HepG2 (cell line): ENCODE measurements around the gene KIAA0232. TPM values are rescaled to one million over a fixed set of nuclear protein-coding genes. Genes with fewer than 3 reads are reported as not detected.

Experiments
- AKAP8 ChIP-seq: sonication (generic); formaldehyde crosslinking; IDR thresholded peaks from 2 replicates; pipeline ENCODE4 v1.5.1; 2020; ENCODE audit warnings: mild to moderate bottlenecking, missing genetic modification reagents
- ATF7-NPFF ChIP-seq: sonication (generic); formaldehyde crosslinking; IDR thresholded peaks from 2 replicates; pipeline ENCODE4 v1.8.1; 2023; ENCODE audit warnings: mild to moderate bottlenecking, low read depth, missing genetic modification reagents, moderate library complexity
- ISX ChIP-seq: sonication (generic); formaldehyde crosslinking; conservative IDR thresholded peaks from 2 replicates; pipeline ENCODE4 v1.5.0; 2020; ENCODE audit warnings: missing genetic modification reagents
- MED8 ChIP-seq: sonication (generic); formaldehyde crosslinking; IDR thresholded peaks from 2 replicates; pipeline ENCODE4 v1.8.1; 2023; ENCODE audit warnings: mild to moderate bottlenecking, missing genetic modification reagents; ENCODE audit not compliant: insufficient replicate concordance
- NFE2L1 ChIP-seq: sonication (generic); formaldehyde crosslinking; IDR thresholded peaks from 2 replicates; pipeline ENCODE4 v1.4.0; 2020; ENCODE audit warnings: missing genetic modification reagents, mild to moderate bottlenecking, borderline replicate concordance
- PHF8 ChIP-seq: sonication (generic); formaldehyde crosslinking; IDR thresholded peaks from 2 replicates; pipeline ENCODE4 v1.5.0; 2020; ENCODE audit warnings: missing genetic modification reagents
- ZNF225 ChIP-seq: sonication (generic); formaldehyde crosslinking; IDR thresholded peaks from 2 replicates; pipeline ENCODE4 v1.4.0; 2020; ENCODE audit warnings: mild to moderate bottlenecking, missing genetic modification reagents
- ZNF343 ChIP-seq: sonication (generic); formaldehyde crosslinking; IDR thresholded peaks from 2 replicates; pipeline ENCODE4 v1.4.0; 2020; ENCODE audit warnings: mild to moderate bottlenecking, missing genetic modification reagents
- ZNF446 ChIP-seq: sonication (generic); formaldehyde crosslinking; IDR thresholded peaks from 2 replicates; pipeline ENCODE4 v1.5.0; 2020; ENCODE audit warnings: mild to moderate bottlenecking, missing genetic modification reagents
- ZNF609 ChIP-seq: sonication (generic); formaldehyde crosslinking; IDR thresholded peaks from 2 replicates; pipeline ENCODE4 v1.4.0; 2020; ENCODE audit warnings: mild to moderate bottlenecking, missing genetic modification reagents, borderline replicate concordance
- ZNF746 ChIP-seq: sonication (generic); formaldehyde crosslinking; IDR thresholded peaks from 2 replicates; pipeline ENCODE4 v1.8.0; 2022; ENCODE audit warnings: mild to moderate bottlenecking, missing genetic modification reagents
- polyA plus RNA-seq, 8 experiments: library from polyadenylated mRNA; depleted of rRNA in 3 of 8; stranded (reverse) in 7 of 8; unstranded in 1 of 8; fragments of >200 nt; fragmentation: Illumina TruSeq in 4 of 8; extraction: Trizol in 4 of 8; gene quantifications; 2 replicates each; pipeline versions ENCODE4 v1.2.1 to v1.2.3, GENCODE V29; 2011 to 2016; ENCODE audit warnings: low read depth in 4 of 8, missing spikeins in 1 of 8, mixed read lengths in 1 of 8; ENCODE audit not compliant: insufficient read depth in 1 of 8
- total RNA-seq, 5 experiments: library from RNA; depleted of rRNA; stranded (reverse); fragments of >200 nt; fragmentation: Illumina TruSeq; extraction: Trizol; gene quantifications; 2 replicates each; pipeline ENCODE4 v1.2.3, GENCODE V29; 2016; ENCODE audit warnings: low read depth in 1 of 5
- TF ChIP-seq, protein P1 (sequence below): sonication (generic); formaldehyde crosslinking; IDR thresholded peaks from 2 replicates; pipeline ENCODE4 v1.5.1; 2020; ENCODE audit warnings: missing genetic modification reagents, mild to moderate bottlenecking, borderline replicate concordance

The KIAA0232 gene
- total and polyA plus RNA-seq, 2 of the 13 experiments (the other 11 are each of a cell fraction or from before 2014, with no cell fraction given): 7.8 to 17.1 TPM

DNA sequence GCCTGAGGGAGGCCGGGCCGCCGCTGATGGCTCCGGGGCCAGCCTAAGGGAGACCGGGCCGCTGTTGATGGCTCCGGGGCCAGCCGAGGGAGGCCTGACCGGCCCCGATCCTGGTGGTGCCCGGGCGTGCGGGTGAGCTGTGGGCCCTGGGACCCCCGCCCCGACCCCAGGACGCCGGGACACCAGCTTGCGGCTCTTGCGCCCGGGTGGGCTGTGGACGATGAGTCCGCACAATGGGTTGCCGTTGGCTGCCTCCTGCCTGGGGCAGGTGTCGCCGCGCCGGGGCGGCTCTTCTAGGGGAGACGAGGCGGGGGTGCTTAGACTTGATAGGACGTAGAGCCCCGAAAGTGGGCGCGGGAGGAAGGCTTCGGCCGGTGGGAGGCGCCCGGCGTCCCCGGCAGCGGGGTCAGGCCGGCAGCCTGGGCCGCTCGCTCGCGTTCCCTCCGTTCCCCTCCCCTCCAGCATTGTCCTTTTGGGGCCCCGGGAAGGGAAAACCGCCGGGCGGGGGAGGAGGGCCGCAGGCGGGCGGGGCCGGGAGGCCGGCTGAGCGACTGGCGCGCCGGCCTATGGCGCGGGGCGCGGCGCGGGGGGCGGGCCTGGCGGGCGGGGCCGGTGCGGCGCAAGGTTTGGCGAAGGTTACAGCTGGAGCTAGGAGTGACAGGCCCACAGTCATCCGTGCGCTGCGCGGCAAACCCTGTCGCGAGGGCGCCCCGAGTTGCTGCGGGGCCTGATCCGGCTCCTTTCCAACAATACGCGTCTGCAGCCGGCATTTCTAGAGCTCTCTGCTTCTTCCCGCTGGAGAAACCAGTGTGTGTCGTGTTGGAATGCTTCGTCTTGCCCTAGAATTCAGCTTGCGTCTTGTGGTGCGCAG, 819 bp downstream of the KIAA0232 start (continued):
- TF ChIP-seq ISX (no peak), PHF8 (CRISPR knock-in tag) (peak; percentile 71; the same call in 1 of the 2 replicates), AKAP8 (CRISPR knock-in tag) (no peak), ZNF343 (no peak), ZNF609 (CRISPR knock-in tag) (no peak), ZNF746 (CRISPR knock-in tag) (0 out of 2 replicates have a peak, but pooled peaks have one; percentile 21), ATF7-NPFF (CRISPR knock-in tag) (no peak), ZNF446 (CRISPR knock-in tag) (no peak), ZNF225 (CRISPR knock-in tag) (no peak), MED8 (CRISPR knock-in tag) (peak; percentile 14), NFE2L1 (CRISPR knock-in tag) (no peak)
- TF ChIP-seq, protein P1, sequence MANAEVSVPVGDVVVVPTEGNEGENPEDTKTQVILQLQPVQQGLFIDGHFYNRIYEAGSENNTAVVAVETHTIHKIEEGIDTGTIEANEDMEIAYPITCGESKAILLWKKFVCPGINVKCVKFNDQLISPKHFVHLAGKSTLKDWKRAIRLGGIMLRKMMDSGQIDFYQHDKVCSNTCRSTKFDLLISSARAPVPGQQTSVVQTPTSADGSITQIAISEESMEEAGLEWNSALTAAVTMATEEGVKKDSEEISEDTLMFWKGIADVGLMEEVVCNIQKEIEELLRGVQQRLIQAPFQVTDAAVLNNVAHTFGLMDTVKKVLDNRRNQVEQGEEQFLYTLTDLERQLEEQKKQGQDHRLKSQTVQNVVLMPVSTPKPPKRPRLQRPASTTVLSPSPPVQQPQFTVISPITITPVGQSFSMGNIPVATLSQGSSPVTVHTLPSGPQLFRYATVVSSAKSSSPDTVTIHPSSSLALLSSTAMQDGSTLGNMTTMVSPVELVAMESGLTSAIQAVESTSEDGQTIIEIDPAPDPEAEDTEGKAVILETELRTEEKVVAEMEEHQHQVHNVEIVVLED (CRISPR knock-in tag): peak; percentile 48; the same call in 1 of the 2 replicates
